IMR-90 (cell line): ENCODE data around the gene YIPF3. TPM values are rescaled to one million over a fixed set of nuclear protein-coding genes. Genes with fewer than 3 reads are reported as not detected.

ENCODE experiments used
- ATAC-seq: fragments of 200-7000 bp; cut with Tn5 transposase; 2 replicates; pipeline ENCODE4 v1.9.1; 2020; ENCODE audit warnings: low read depth, mild to moderate bottlenecking, moderate library complexity
- BruUV-seq: library from RNA; stranded (reverse); fragments of 400-500 nt; replicated peaks from 2 replicates; lab custom pipeline; 2021; lab: Mats Ljungman, UMichigan
- CTCF ChIA-PET: fragments of 300-600 bp; formaldehyde crosslinking; extraction: SDS; loops from one replicate; lab custom pipeline; 2021; ENCODE audit warnings: antibody characterized with exemption; lab: Yijun Ruan, JAX
- POLR2A ChIA-PET: fragments of 300-600 bp; sonication (Branson Sonifier 250); formaldehyde crosslinking; loops from one replicate; lab custom pipeline; 2022; ENCODE audit warnings: antibody characterized with exemption; ENCODE audit not compliant: unreplicated experiment; lab: Charles Lee
- DNase-seq: peaks from one replicate; pipeline ENCODE4 v3.0.0; 2013
- H2AFZ ChIP-seq: replicated peaks from 2 replicates; pipeline ENCODE3; 2013; ENCODE audit warnings: low read length, mild to moderate bottlenecking; ENCODE audit not compliant: poor library complexity
- H2AK5ac ChIP-seq: 2 replicates; pipeline ENCODE4 v1.6.1; 2013; ENCODE audit warnings: low read depth, low read length, inconsistent platforms
- H2AK9ac ChIP-seq: replicated peaks from 2 replicates; pipeline ENCODE3; 2013; ENCODE audit warnings: mild to moderate bottlenecking, low read depth, low read length, moderate library complexity; ENCODE audit not compliant: poor library complexity
- H2BK120ac ChIP-seq: 2 replicates; pipeline ENCODE4 v1.6.1; 2013; ENCODE audit warnings: low read depth, low read length, inconsistent platforms
- H2BK15ac ChIP-seq: 3 replicates; pipeline ENCODE4 v1.6.1; 2013; ENCODE audit warnings: low read depth, low read length, inconsistent platforms
- H2BK20ac ChIP-seq: 2 replicates; pipeline ENCODE4 v1.6.1; 2013; ENCODE audit warnings: low read depth, mild to moderate bottlenecking, inconsistent platforms, low read length, moderate library complexity
- H2BK5ac ChIP-seq: 2 replicates; pipeline ENCODE4 v1.6.1; 2013; ENCODE audit warnings: mild to moderate bottlenecking, low read depth, low read length, inconsistent platforms; ENCODE audit not compliant: poor library complexity, severe bottlenecking
- H3K14ac ChIP-seq: replicated peaks from 2 replicates; pipeline ENCODE4 v1.6.1; 2013; ENCODE audit warnings: low read depth, low read length, inconsistent platforms
- H3K18ac ChIP-seq: 2 replicates; pipeline ENCODE4 v1.6.1; 2013; ENCODE audit warnings: low read depth, low read length, control low read depth
- H3K23ac ChIP-seq: 2 replicates; pipeline ENCODE4 v1.6.1; 2013; ENCODE audit warnings: low read depth, low read length, inconsistent platforms
- H3K27ac ChIP-seq: 2 replicates; pipeline ENCODE4 v1.5.1; 2013; ENCODE audit warnings: mild to moderate bottlenecking, control low read depth, low read length; ENCODE audit not compliant: insufficient read depth
- H3K27me3 ChIP-seq: 2 replicates; pipeline ENCODE4 v1.6.1; 2013; ENCODE audit warnings: low read length; ENCODE audit not compliant: control insufficient read depth, insufficient read depth
- H3K36me3 ChIP-seq: 2 replicates; pipeline ENCODE4 v1.6.1; 2013; ENCODE audit warnings: low read length, mixed read lengths; ENCODE audit not compliant: control insufficient read depth, insufficient read depth
- H3K4ac ChIP-seq: 2 replicates; pipeline ENCODE4 v1.6.1; 2013; ENCODE audit warnings: low read depth, low read length, inconsistent platforms
- H3K4me1 ChIP-seq: 2 replicates; pipeline ENCODE4 v1.6.1; 2013; ENCODE audit warnings: low read length, mixed read lengths; ENCODE audit not compliant: control insufficient read depth, insufficient read depth
- H3K4me2 ChIP-seq: 2 replicates; pipeline ENCODE4 v1.6.1; 2013; ENCODE audit warnings: low read depth, mild to moderate bottlenecking, control low read depth, low read length, moderate library complexity
- H3K4me3 ChIP-seq: 2 replicates; pipeline ENCODE4 v1.5.1; 2013; ENCODE audit warnings: low read depth, mild to moderate bottlenecking, control low read depth, low read length, moderate library complexity; ENCODE audit not compliant: insufficient read depth
- H3K56ac ChIP-seq: 2 replicates; pipeline ENCODE4 v1.6.1; 2013; ENCODE audit warnings: low read length, inconsistent platforms; ENCODE audit not compliant: insufficient read depth; ENCODE audit errors: extremely low read depth
- H3K79me1 ChIP-seq, 2 experiments: 2 replicates each; pipeline ENCODE4 v1.6.1; 2013; ENCODE audit warnings: low read length in 2 of 2, inconsistent platforms in 1 of 2, low read depth in 1 of 2
- H3K9ac ChIP-seq: 2 replicates; pipeline ENCODE4 v1.6.1; 2013; ENCODE audit warnings: low read depth, low read length, control low read depth
- H3K9me1 ChIP-seq: 2 replicates; pipeline ENCODE4 v1.6.1; 2013; ENCODE audit warnings: low read length, inconsistent platforms; ENCODE audit not compliant: insufficient read depth
- H3K9me3 ChIP-seq: 2 replicates; pipeline ENCODE4 v1.6.1; 2013; ENCODE audit warnings: low read length; ENCODE audit not compliant: control insufficient read depth, insufficient read depth
- H4K20me1 ChIP-seq: 2 replicates; pipeline ENCODE4 v1.6.1; 2013; ENCODE audit warnings: low read length, inconsistent platforms; ENCODE audit not compliant: insufficient read depth
- H4K5ac ChIP-seq: 2 replicates; pipeline ENCODE4 v1.6.1; 2013; ENCODE audit warnings: mild to moderate bottlenecking, low read depth, low read length, control low read depth
- H4K8ac ChIP-seq, 2 experiments: 2 replicates each; pipeline ENCODE4 v1.6.1; 2013; ENCODE audit warnings: low read depth in 2 of 2, low read length in 2 of 2, control low read depth in 1 of 2, inconsistent platforms in 1 of 2
- H4K91ac ChIP-seq: 2 replicates; pipeline ENCODE4 v1.6.1; 2013; ENCODE audit warnings: low read depth, low read length, inconsistent platforms; ENCODE audit not compliant: insufficient read depth
- CEBPB ChIP-seq: IDR thresholded peaks from 2 replicates; pipeline ENCODE4 v1.6.1; 2012; ENCODE audit warnings: low read depth, low read length, improper control_type of control experiment
- RAD21 ChIP-seq: IDR thresholded peaks from 2 replicates; pipeline ENCODE4 v1.6.1; 2012; ENCODE audit warnings: low read length, improper control_type of control experiment
- WGBS, 2 experiments: methylation state at CpG; one replicate each; pipeline versions ENCODE4 v1.1.5 to v1.1.7; 2013; ENCODE audit warnings: missing lambda C conversion rate in 2 of 2; ENCODE audit not compliant: insufficient read length in 1 of 2; ENCODE audit errors: extremely low coverage in 2 of 2; 5-methylcytosine and 5-hydroxymethylcytosine counted together
- dilution Hi-C: fragments of 300-500 bp; cut with HindIII; formaldehyde crosslinking; loops from one replicate; pipeline ENCODE4 v1.14.3; 2018; ENCODE audit warnings: low sequenced_read_pairs; ENCODE audit not compliant: unreplicated experiment
- in situ Hi-C: fragments of 300-500 bp; cut with MboI; formaldehyde crosslinking; loops from 3 replicates; pipeline ENCODE4 v1.14.3; 2019; ENCODE audit warnings: low sequenced_read_pairs, inconsistent platforms, mixed read lengths
- intact Hi-C: fragments of 100-400 bp; cut with micrococcal nuclease; formaldehyde crosslinking; loops from 2 replicates; pipeline ENCODE4 v1.10.0; 2022
- polyA plus RNA-seq, 3 experiments: library from polyadenylated mRNA; depleted of rRNA; stranded (reverse); fragments of >200 nt; gene quantifications; 2 replicates each; pipeline ENCODE4 v1.2.3, GENCODE V29; 2012; ENCODE audit warnings: low replicate concordance in 1 of 3
- total RNA-seq: library from RNA; depleted of rRNA; stranded (reverse); fragments of >200 nt; gene quantifications from 2 replicates; pipeline ENCODE4 v1.2.3, GENCODE V29; 2012

YIPF3 gene
- total and polyA plus RNA-seq, 2 of the 4 experiments (the other 2 are of a cell fraction), result 114 to 193 TPM

- Histone ChIP-seq H2AFZ (no peak overlapping the region), H3K9ac (no peak overlapping the region), H2AK5ac (no peak overlapping the region), H3K56ac (no peak overlapping the region), H3K27me3 (no peaks in the 10 kb centered on the region), H4K20me1 (no peaks in the 10 kb centered on the region), H4K5ac (no peak overlapping the region), H3K4me3 (no peak overlapping the region), H4K8ac (no peak overlapping the region), H2BK5ac (no peak overlapping the region), H3K4me1 (no peaks in the 10 kb centered on the region), H3K4ac (no peak overlapping the region), H3K27ac (no peak overlapping the region), H3K4me2 (no peak overlapping the region), H3K79me1 (no peaks in the 10 kb centered on the region; a peak in 1 of 4 replicates), H2BK120ac (no peak overlapping the region), H3K18ac (no peak overlapping the region), H3K36me3 (peaks cover 41% of the 10 kb centered on the region), H4K91ac (no peak overlapping the region), H2BK20ac (no peak overlapping the region), H2AK9ac (no peak overlapping the region), H3K23ac (no peak overlapping the region), H3K9me3 (no peaks in the 10 kb centered on the region), H2BK15ac (no peak overlapping the region), H3K14ac (no peak overlapping the region), H3K9me1 (no peaks in the 10 kb centered on the region)
- intact Hi-C loops (no loop called here), dilution Hi-C loops (no loop called here), in situ Hi-C loops (no loop called here)
- TF ChIP-seq CEBPB (no peak), RAD21 (no peak)
- POLR2A ChIA-PET, result no interaction called here
- CTCF ChIA-PET, result no interaction called here
- no peak for ATAC-seq
- WGBS, 2 experiments, result no CpG with 5 or more reads among the region's 4 CpGs
- DNase-seq, result no peak
- no TSS peak for BruUV-seq
Observed at GRCh38 chr6:43544461-43544860, 27.7 kb upstream of the YIPF3 start.
